GM19351 (cell line): ENCODE data around the gene HDAC4.

Experiments used
- ATAC-seq: cut with Tn5 transposase; IDR thresholded peaks from one replicate; pipeline ENCODE4 v1.9.1; 2021; ENCODE audit warnings: mild to moderate bottlenecking, moderate library complexity; ENCODE audit not compliant: unreplicated experiment

HDAC4 gene

GRCh38 chr2:239370876-239371725 is 29.7 kb downstream of the HDAC4 start:
- no peak for ATAC-seq

GRCh38 chr2:239370403-239370802 is 30.4 kb downstream of the HDAC4 start:
- no peak for ATAC-seq

GRCh38 chr2:239369631-239370161 is 31.1 kb downstream of the HDAC4 start:
- ATAC-seq, result peak; percentile 82

GRCh38 chr2:239368906-239369552 is 31.8 kb downstream of the HDAC4 start:
- ATAC-seq, result no peak

GRCh38 chr2:239368321-239368720 is 32.5 kb downstream of the HDAC4 start:
- no peak for ATAC-seq

- no peak for ATAC-seq
Observed at GRCh38 chr2:239366740-239367139, 34.1 kb downstream of the HDAC4 start.

GRCh38 chr2:239365782-239366435 is 34.9 kb downstream of the HDAC4 start:
- ATAC-seq, result no peak

- no peak for ATAC-seq
Observed at GRCh38 chr2:239365071-239365781, 35.6 kb downstream of the HDAC4 start.

- ATAC-seq, result no peak
Observed at GRCh38 chr2:239363946-239364637, 36.7 kb downstream of the HDAC4 start.

GRCh38 chr2:239362507-239362906 is 38.3 kb downstream of the HDAC4 start:
- no peak for ATAC-seq

GRCh38 chr2:239361311-239361642 is 39.5 kb downstream of the HDAC4 start:
- no peak for ATAC-seq

GRCh38 chr2:239360421-239361310 is 40.2 kb downstream of the HDAC4 start:
- no peak for ATAC-seq

GRCh38 chr2:239360008-239360407 is 40.8 kb downstream of the HDAC4 start:
- ATAC-seq, result no peak

- no peak for ATAC-seq
Observed at GRCh38 chr2:239359196-239359912, 41.5 kb downstream of the HDAC4 start.

GRCh38 chr2:239358062-239358754 is 42.6 kb downstream of the HDAC4 start:
- no peak for ATAC-seq

GRCh38 chr2:239355724-239356123 is 45.1 kb downstream of the HDAC4 start:
- ATAC-seq, result no peak

- no peak for ATAC-seq
Observed at GRCh38 chr2:239355139-239355538, 45.7 kb downstream of the HDAC4 start.

GRCh38 chr2:239354791-239355136 is 46.1 kb downstream of the HDAC4 start:
- ATAC-seq, result no peak
